GM18526 (cell line): ENCODE data around the gene PUDP.

Experiments
- POLR2A ChIP-seq: IDR thresholded peaks from 3 replicates; pipeline ENCODE4 v1.6.1; 2011; ENCODE audit not compliant: insufficient read length; ENCODE audit errors: extremely low read depth

PUDP gene

DNA sequence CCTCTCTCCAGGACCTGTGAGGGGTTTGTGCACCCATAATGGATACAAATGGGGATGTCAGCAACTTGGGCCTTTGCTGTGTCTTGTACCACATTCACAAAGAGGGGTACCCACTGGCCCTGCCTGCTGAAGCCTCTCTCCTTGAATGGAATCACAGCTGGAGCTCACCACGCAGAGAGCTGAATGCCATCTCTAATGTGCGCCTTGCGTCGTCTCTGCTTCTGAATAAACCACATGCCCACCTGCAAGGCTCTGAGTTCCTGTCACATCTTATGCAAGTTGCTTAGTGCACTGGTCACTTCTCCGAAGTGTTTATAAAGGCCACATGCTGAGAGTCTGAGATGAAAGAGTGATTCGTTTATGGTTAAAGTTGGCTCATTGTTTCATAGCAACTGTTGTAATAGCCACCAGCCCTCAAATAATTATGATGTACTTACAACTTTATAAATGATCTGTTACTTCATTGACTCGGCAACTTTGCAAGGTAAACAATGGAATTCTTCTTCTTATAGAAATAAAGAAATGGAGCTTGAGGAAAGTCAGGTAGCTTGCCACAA lies 6.2 kb upstream of the PUDP start:
- no peak for TF ChIP-seq POLR2A

DNA sequence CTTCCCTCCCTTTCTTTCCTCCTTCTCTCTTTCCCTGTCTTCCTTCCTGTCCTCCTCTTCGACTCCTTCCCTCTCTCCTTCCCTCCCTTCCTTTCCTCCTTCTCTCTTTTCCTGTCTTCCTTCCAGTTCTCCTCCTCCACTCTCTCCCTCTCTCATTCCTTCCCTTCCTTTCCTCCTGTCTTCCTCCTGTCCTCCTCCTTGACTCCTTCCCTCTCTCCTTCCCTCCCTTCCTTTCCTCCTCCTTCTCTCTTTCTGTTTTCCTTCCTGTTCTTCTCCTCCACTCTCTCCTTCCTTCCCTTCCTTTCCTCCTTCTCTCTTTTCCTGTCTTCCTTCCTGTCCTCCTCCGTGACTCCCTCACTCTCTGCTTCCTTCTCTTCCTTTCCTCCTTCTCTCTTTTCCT lies 5.3 kb upstream of the PUDP start:
- TF ChIP-seq POLR2A, result no peak

DNA sequence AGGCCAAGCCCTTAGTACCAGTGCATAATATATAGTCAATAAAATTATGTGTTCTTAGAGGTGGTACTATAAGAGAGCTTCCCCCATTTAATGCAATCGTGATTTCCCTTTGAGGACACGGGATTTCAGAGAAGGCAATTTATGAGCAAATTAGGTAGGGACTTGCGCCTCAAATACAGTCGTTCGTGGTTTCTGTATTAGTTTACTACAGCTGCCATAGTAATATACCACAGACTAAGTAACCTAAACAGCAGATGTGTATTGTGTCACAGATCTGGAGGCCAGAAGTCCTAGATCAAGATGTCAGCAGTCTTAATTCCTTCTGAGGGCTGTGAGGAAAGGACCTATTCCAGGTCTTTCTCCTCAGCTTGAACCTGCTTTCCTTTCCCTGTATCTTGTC lies 1.5 kb upstream of the PUDP start:
- no peak for TF ChIP-seq POLR2A

DNA sequence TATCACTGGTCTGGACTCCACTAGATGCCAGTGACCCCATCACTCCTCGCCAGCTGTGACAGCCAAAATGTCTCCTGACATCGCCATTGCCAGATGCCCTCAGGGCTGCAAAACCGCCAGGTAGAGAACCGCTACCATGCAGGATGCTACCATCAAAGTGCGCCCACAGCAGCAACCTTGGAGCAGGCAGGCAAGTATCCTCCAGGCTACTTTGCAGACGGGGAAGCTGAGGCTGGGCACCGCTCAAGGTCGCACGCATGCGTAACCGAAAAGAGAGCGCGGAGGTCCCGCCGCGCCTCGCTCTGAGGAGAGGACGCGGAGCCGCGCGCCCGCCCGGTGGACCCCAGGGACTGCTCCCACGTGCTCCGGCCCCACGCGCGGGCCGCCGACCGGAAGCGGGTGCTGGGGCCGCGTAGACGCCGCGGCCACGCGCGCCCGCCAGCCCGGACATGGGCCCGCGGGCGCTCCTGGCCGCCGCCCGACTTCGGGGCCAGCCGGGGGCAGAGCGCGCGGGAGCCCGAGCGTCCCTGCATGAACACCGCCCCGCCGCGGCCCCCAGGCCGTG lies 458 bp downstream of the PUDP start, which contains the start of gene STS:
STS (plus strand) TSS at position 300 of the 565 bp plus-strand sequence. CDS start 105,488 bp downstream, outside the sequence.
- TF ChIP-seq POLR2A, result no peak

DNA sequence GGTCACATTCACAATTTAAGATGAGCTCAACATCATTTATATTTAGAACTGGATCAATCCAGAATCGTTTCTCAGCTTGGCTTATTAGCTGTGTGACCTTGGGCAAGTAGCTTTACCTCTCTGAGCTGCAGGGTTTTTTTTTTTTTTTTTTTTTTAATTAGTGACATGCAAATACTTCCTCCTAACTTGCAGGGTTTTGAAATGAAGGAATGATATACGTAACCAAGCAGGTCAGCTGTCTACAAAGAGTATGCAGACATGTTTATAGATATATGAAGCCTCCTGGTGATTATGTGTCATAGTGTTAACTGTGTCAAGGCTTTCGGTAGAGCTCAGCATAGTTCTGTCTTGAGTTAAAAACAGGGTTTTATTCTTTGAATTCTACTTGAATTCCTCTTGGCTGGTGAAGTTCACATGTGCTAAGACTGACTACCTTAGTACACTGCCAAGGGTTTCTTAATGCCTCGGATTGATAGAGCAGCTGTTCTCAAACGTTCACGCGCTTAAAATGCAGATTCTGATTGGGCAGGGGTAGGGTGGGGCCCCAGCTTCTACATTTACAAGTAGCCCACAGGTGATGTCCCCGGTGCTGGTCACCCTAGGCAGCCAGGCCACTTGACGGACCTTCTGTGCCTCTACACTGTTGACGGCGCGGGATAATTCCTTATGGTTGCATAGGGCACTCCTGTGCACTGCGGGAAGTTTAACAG lies 1.1 kb downstream of the PUDP start:
- no peak for TF ChIP-seq POLR2A

DNA sequence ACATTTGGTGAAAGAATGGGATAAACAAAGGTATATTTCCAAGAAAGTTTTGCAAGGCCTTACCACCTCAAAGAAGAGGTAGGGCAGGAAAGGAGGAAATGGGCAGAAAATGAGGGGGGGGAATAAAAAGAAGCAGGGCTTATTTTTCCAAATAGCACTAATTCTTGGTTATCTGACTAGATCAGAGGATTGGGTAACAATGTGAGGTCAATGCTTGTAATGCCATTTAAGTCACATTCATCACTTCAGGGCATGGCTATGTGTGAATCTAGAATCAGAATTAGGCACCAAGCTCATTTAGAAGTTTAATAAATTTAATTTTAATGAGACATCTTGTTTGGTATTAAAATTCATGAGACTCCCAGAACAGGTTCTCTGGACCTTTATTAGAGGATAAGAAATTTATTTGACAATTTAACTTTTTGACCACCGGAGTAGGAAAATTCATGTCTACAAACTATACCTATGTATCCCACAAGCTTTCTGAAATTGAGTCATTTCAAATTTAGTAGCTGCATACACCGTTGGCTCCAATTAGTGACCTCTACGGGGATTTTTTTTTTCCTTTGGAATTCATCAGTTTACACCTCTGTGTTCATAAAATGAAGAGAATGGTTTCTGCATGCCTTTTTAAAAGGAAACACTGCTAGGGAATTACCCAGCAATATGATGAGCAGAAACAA lies 1.8 kb downstream of the PUDP start:
- no peak for TF ChIP-seq POLR2A

DNA sequence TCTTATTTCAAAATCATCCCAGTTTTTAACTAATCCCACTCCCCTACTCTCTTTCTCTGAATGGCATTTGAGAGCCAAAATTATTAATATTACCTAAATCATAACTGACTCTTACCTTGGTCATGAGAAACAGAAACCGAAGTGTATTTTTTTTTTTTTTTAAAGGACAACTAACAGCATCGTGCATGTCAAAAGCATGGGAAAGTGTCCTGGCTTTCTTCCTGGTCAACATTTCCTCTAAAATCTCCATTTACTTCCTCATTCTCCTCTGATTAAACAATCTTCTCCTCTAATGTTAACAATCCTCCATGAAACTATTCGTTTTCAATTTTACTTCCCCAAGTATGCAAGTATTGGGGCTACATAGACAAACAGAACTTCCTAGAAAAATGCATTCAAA lies 2.5 kb downstream of the PUDP start:
- TF ChIP-seq POLR2A, result no peak

DNA sequence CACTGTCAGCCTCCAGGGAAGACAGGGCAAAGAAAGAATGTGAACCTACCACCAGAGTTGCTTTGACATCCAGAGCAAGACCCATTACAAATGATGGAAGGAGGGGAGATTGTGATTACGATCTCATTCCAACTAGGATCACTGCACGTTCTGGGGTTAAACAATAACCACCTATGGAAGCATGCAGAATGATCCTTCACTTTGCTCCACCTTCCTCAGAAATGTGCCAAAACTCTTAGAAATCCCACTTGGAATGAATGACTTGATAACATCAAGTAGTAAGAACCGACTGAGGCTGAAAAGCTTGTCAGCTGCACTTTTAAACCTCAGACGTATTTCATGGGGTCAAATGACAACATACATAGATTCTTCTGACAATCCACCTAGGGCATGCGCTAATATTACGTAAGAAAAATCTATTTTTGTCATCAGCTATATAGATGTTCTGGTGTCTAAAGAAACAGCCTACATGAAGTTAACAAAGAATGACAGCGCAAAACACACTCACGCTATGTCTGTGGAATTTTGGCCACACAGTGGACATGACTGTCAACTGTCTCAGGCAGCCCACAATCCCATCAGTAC lies 3.9 kb downstream of the PUDP start:
- TF ChIP-seq POLR2A, result no peak

DNA sequence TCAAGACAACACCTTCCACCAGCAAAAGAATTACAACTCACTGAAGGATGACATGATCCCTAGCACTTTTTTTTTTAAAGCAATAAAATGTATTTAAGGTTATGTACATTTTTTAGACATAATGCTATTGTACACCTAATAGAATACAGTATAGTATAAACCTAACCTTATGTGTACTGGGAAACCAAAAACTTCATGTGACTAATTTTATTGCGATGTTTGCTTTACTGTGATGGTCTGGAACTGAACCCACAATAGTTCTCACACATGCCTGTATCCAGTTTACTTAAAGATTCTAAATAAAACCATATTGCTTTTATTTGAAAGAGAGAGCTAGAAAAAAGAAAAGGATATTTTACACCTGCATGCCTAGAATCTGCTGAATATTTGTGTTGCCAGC lies 4.9 kb downstream of the PUDP start:
- TF ChIP-seq POLR2A, result no peak

DNA sequence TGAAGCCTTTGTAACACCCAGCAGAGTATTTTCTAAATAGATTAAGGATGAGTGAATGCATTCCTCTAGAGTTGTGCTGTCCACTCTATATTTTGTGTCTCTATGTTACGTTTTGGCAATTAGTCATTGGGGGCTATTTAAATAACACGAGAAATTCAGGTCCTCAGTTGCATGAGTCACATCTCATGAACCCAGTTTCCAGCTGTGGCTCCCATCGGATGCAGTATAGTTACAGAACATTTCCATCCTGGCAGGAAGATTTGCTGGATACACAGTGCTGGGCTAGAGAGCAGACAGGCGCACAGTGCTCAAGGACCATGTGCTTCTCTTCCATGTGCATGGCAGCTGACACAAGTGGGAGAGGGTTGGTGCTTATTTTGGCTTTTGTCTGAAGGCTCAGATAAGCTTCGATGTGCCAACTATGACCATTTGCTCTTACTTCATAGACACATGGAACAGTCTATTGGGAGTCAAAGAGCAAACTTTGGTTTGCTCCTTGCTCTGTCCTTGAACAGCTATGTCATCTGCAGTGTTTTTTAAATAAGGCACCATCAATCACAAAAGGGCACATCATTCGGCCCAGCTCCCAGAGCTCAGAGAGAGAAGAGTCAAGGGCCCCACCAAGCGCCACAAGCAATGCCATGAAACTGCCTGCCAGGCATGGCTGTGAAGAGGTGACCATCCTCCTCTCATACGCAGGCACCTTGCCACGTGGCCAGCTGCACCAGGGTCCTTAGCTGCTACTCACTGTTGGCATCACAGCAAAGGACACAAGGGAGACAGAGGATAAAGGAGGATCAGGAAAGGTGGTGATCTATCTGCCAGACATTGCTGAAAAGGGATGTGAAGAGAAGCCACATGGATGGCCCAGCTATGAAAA lies 8.5 kb downstream of the PUDP start:
- TF ChIP-seq POLR2A, result no peak

DNA sequence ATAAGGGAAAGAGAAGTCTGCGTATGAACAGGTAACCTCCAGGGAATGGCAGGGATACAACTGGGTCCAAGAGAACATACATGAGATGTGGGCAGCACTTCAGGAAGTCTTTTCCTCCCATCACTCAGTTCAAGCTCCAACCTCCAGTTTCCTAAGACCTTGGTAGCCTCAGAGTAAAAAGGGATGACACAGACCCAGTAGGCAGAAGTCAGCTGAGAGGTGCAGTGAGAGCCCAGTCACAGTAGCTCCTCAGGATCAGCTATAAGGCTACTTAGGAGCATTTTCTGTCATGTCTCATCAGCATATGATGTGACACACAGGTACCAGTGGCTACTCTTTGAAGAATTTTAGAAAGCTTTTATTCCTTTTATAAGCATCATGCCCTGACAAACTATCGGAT lies 13.0 kb downstream of the PUDP start:
- TF ChIP-seq POLR2A, result no peak

DNA sequence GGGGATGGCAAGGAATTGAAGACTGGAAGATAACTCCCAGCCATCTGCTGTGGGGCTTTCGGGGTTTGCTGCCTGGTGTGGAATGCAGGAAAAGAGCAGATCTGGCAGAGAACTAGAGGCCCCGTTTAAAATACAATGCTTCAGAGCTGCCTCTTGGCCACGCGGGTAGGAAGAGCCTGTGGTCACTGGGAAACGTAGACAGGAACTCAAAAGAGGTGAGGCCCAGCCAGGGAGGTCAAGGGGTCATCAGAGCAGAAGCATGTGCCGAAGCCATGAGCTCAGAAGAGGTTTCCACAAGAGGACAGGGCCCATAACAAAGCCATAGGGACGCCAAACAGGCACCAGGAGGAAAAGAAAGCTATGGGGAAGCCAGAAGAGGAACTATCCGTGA lies 14.9 kb downstream of the PUDP start:
- no peak for TF ChIP-seq POLR2A

DNA sequence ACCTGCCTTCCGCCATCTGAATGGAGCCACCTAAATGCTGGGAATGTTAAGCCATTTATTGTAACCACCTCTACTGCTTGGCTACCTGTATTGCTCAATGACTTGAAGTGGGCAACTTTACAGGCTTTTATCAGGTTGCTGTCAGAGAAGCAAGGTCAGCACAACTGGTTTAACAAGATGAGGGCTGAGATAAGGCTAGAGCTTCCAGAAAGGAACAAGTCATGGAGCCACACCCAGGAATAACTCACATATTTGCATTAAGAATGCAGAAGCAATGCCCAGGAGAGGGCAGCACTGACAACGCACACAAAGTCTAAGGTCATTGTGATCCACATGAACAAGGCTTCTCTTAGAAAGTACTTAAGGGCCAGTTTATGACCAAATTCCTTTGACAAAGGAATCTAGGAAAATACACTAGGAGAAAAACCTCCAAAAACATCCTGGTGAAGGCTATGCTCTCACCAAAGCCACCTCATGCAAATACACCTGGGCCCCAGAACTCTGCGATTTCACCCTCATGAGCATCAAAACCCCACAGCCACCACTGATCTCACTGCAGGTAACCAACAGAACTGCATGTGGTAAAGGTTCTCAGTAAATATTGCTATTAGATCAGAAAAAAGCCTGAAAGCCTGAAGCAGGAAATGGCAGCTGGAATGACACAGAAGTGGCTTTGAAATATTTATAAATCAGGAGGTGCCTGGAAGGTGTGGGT lies 15.5 kb downstream of the PUDP start:
- TF ChIP-seq POLR2A, result no peak

DNA sequence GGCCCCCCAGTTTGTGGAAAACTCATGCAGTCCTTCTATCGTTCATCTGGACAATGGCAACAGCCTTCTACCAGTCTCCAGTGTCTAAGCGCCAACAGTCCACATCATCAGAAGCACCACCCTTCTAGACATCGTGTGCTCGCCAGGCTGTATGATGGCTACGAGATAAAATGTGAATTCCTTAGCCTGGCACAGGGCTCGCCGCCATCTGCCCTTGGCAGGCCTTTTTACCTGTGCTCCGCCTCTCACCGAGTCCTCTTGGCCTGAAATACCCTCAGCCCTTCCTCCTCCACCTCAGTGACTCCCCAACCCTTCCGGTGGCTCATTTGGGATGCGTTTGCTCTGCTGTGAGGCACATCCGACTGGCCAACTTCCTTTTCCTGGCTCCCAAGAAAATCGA lies 16.3 kb downstream of the PUDP start:
- no peak for TF ChIP-seq POLR2A
